Adrenal gland (tissue), 12 donors: ENCODE data around the gene SHCBP1L. TPM values are rescaled to one million over a fixed set of nuclear protein-coding genes. Genes with fewer than 3 reads are reported as not detected.
A peak's percentile ranks its signal among the peaks of the same experiment; 100 is the strongest.
"Not testable (repeated sequence)": the region's sequence is repeated elsewhere in the genome, so short reads cannot be mapped to it uniquely, and the experiment has no call there.

Experiments
- DNase-seq, 7 donors: peaks; one replicate each; pipeline ENCODE4 v3.0.0-alpha.2; 2019 to 2020
- H3K27ac ChIP-seq, 5 donors: fragments of 200-600 bp; sonication (generic) in 4 of 5; 1 replicate in 3 of 5; 2 replicates in 2 of 5; pipeline versions ENCODE4 v1.5.1 to v1.8.0; 2016 to 2020; ENCODE audit warnings: mild to moderate bottlenecking in 1 of 5
- H3K27me3 ChIP-seq: fragments of 200-600 bp; 2 replicates; pipeline ENCODE4 v1.8.0; 2021
- H3K36me3 ChIP-seq, 2 donors: fragments of 200-600 bp; replicated peaks in 1 of 2; 1 replicate in 1 of 2; 2 replicates in 1 of 2; pipeline versions ENCODE4 v1.5.1 to v1.8.0; 2018 to 2022
- H3K4me1 ChIP-seq, 2 donors: fragments of 200-600 bp; replicated peaks in 1 of 2; 1 replicate in 1 of 2; 2 replicates in 1 of 2; pipeline versions ENCODE4 v1.5.1 to v1.8.0; 2018 to 2021
- H3K4me3 ChIP-seq, 4 donors: fragments of 200-600 bp; sonication (generic) in 3 of 4; one replicate each; pipeline ENCODE4 v1.5.1; 2016 to 2018
- H3K9me3 ChIP-seq, 3 donors: fragments of 200-600 bp; sonication (generic) in 1 of 3; replicated peaks in 1 of 3; 1 replicate in 2 of 3; 2 replicates in 1 of 3; pipeline versions ENCODE4 v1.5.1 to v1.8.0; 2016 to 2021
- POLR2A ChIP-seq, 2 donors: fragments of 450-650 bp; IDR thresholded peaks; one replicate each; pipeline ENCODE4 v1.6.1; 2017; ENCODE audit warnings: antibody characterized with exemption in 2 of 2, mild to moderate bottlenecking in 2 of 2, moderate library complexity in 1 of 2
- WGBS, 4 donors: extraction: QIAGEN DNeasy Blood & Tissue Kit in 2 of 4; methylation state at CpG; one replicate each; pipeline versions ENCODE4 v1.1.5 to v1.1.7; 2013 to 2017; 5-methylcytosine and 5-hydroxymethylcytosine counted together
- intact Hi-C, 2 donors: fragments of 100-400 bp; cut with DNase I; formaldehyde crosslinking; loops; one replicate each; pipeline versions ENCODE4 v1.14.1 to v1.15.0; 2022 to 2023
- polyA plus RNA-seq, 3 donors: library from polyadenylated mRNA; stranded (reverse); fragments of 200-250 nt in 2 of 3; fragments of 350-450 nt in 1 of 3; fragmentation: Illumina TruSeq in 1 of 3; extraction: RNeasy Lipid Tissue Mini Kit (QIAGEN cat#74804) in 1 of 3; gene quantifications; one replicate each; pipeline ENCODE4 v1.2.3, GENCODE V29; 2013 to 2014
- total RNA-seq, 9 donors: library from RNA; depleted of rRNA in 4 of 9; stranded (reverse); fragments of >200 nt in 4 of 9; fragments of 120-200 nt in 1 of 9; fragmentation: NEBNext Ultra II Directional in 1 of 9; extraction: Animal tissue kit (Norgen Biotek cat#: 25700) in 1 of 9; gene quantifications; one replicate each; pipeline versions ENCODE4 v1.1.0 to v1.2.4, GENCODE V29; 2013 to 2023
- TF ChIP-seq, protein P1 (sequence below), 6 experiments: fragments of 450-650 bp in 4 of 6; fragments of 200-600 bp in 2 of 6; sonication (generic) in 1 of 6; IDR thresholded peaks; 1 replicate in 5 of 6; 2 replicates in 1 of 6; pipeline versions ENCODE4 v1.5.1 to v1.8.0; 2016 to 2021; ENCODE audit warnings: antibody characterized with exemption in 6 of 6, mild to moderate bottlenecking in 2 of 6, moderate library complexity in 1 of 6
- donor health status: healthy with polysubstance abuse.
- donor health status: Bipolar disorder and iron deficiency.
- donor health status: DM: yes; HTN: yes; CAD: no.
- donor health status: DM: no; HTN: no; CAD: no.
- donor health status: DM: no; HTN: no; CAD: no.
- donor health status: DM: yes; HTN: yes; CAD: no.

The SHCBP1L gene
- total and polyA plus RNA-seq, 12 donors: 0.06 TPM; not detected in 11

DNA sequence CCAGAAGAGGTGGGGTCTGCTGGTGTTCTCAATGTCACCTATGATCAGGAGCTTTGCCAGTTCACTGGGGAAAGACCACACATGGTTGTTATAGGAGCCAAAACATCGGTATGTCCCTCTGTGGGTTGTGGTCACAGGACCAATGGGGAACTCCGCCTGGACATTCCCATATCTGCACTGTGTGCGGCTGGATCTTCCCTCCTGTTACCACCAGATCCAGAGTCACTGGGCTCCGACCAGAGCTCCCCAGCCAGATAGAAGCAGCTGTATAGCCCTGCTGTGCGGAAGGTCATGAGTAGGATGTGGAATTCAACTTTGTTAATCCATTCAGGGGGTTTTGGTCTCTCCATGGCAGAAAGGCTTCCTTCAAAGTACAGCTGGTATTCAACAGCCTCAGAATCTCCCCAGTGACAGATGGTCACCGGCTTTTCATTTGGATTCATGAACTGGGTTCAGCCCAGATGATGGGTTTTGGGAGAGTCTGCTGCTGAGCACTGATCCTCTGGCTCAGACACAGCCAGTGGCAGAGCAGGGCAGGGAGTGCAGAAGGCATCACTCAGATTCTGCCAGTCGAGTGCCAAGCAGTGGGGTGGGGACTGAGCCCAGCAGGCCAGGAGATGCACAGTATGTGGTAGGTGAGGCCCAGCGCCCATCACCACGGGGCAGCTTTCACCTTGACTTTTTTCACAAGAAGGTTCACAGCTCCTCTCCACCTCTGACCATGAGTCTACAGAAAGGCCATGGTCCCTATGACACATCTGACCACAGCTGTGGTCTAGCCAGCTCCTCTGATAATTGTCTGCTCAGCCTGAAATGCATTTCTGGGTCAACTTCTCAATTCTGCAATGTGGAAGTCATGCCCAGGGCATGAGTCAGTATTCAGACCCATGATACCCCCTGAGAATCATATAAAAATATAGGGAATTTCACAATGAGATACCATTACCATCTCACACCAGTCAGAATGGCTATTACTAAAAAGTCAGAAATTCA lies 2.9 kb upstream of the SHCBP1L start:
- intact Hi-C loops: no loop called here
- Histone ChIP-seq H3K27me3 (peaks cover 24% of the 10 kb centered on the region), H3K27ac (no peak overlapping the region), H3K4me3 (no peak overlapping the region), H3K4me1 (peaks cover 0 to 5% of the 10 kb centered on the region in 2 donors), H3K36me3 (no peaks in the 10 kb centered on the region), H3K9me3 (no peaks in the 10 kb centered on the region)
- TF ChIP-seq, protein P1, sequence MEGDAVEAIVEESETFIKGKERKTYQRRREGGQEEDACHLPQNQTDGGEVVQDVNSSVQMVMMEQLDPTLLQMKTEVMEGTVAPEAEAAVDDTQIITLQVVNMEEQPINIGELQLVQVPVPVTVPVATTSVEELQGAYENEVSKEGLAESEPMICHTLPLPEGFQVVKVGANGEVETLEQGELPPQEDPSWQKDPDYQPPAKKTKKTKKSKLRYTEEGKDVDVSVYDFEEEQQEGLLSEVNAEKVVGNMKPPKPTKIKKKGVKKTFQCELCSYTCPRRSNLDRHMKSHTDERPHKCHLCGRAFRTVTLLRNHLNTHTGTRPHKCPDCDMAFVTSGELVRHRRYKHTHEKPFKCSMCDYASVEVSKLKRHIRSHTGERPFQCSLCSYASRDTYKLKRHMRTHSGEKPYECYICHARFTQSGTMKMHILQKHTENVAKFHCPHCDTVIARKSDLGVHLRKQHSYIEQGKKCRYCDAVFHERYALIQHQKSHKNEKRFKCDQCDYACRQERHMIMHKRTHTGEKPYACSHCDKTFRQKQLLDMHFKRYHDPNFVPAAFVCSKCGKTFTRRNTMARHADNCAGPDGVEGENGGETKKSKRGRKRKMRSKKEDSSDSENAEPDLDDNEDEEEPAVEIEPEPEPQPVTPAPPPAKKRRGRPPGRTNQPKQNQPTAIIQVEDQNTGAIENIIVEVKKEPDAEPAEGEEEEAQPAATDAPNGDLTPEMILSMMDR (IDR thresholded peaks at IDR 0.05): no peak
- no peak for TF ChIP-seq POLR2A (IDR thresholded peaks at IDR 0.05)
- WGBS, 4 donors: 81 to 93% (median 88%) methylated on average over 8 to 9 of the region's 9 CpGs
- peak in 1 of 7 donors; percentile 26 for DNase-seq

DNA sequence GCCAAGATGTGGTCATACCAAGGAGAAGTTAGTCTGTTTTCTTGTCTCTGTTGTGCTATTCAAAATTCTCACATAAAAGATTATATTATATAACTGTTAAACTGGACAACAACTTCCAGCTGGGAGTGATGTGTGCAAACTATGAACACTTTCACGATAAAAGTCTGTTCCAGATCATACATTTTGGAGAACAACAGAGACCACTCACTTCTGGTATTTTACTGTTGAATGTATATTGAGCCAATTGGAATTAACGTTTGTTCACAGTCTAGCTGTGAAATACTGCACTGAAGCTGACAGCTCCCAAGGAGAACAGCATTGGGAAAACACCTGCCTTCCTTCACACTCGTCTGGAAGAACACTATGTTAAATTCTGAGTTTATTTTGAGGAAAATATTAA lies 860 bp upstream of the SHCBP1L start:
- Histone ChIP-seq H3K36me3 (no peaks in the 10 kb centered on the region), H3K27ac (no peak overlapping the region), H3K9me3 (no peaks in the 10 kb centered on the region), H3K27me3 (peaks cover 27% of the 10 kb centered on the region), H3K4me3 (no peak overlapping the region), H3K4me1 (peaks cover 0 to 5% of the 10 kb centered on the region in 2 donors)
- intact Hi-C loops: no loop called here
- DNase-seq: no peak
- TF ChIP-seq POLR2A (IDR thresholded peaks at IDR 0.05): no peak
- TF ChIP-seq, protein P1 (IDR thresholded peaks at IDR 0.05): no peak
- 76 to 84% (median 80%) methylated on average over 3 of the region's 3 CpGs for WGBS, 4 donors

DNA sequence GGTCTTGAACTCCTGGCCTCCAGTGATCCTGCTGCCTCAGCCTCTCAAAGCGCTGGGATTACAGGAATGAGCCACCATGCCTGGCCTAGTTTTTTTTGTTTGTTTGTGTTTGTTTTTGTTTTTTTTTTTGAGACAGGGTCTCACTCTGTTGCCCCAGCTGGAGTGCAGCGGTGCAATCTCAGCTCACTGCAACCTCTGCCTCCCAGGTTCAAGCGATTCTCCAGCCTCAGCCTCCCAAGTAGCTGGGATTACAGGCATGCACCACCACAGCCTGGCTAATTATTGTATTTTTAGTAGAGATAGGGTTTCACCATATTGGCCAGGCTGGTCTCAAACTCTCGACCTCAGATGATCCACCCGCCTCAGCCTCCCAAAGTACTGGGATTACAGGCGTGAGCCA lies 9.6 kb downstream of the SHCBP1L start:
- H3K4me1 ChIP-seq, DNase-seq, H3K27ac ChIP-seq, H3K9me3 ChIP-seq, H3K4me3 ChIP-seq, H3K36me3 ChIP-seq, intact Hi-C loops: not testable (repeated sequence)
- WGBS, 4 donors: 85 to 97% (median 91%) methylated on average over 5 to 6 of the region's 6 CpGs
- H3K27me3 ChIP-seq: peaks cover 17% of the 10 kb centered on the region

DNA sequence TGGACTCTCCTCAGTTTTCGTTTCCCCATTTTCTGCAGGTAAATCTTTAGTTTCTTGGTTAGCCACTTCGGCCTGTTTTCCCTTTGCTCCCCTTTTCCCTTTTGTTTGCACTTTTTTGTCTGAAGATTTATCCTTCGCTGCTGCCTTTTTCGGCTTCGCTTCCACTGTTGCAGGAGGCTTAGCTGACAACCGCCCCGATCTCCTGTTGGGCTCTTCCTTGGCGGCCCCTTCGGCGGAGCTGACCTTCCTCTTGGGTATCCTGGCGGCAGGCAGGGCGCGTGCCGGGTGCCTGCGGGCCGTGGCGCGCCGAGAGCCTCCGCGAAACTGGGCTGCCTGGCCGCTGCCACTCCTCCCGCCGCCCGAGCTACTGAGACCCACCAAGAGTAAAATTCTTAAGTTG lies 10.8 kb downstream of the SHCBP1L start:
- H3K9me3 ChIP-seq, H3K36me3 ChIP-seq, H3K4me3 ChIP-seq, intact Hi-C loops, H3K4me1 ChIP-seq, DNase-seq, H3K27ac ChIP-seq: not testable (repeated sequence)
- H3K27me3 ChIP-seq: peaks cover 17% of the 10 kb centered on the region
- WGBS, 4 donors: 24 to 35% (median 26%) methylated on average over 25 of the region's 25 CpGs

DNA sequence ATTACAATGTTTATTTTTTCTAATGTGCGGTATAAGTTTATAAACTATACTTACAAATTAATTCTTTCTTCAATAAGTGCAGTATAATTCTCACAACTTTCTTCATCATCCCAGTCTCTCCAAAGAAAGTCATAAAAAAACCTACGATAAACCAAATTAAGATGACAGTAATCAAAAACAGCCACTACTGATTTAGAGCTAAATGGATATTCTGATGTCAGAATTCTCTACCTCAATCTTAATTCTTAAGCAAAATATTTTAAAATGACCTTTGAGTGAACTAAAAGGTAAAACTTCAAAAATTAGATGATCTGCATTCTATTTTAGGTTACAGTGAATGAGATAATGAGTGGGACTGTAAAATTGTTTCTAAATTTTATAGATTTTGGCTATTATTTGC lies 13.6 kb downstream of the SHCBP1L start:
- 84 to 89% (median 86%) methylated on average over 2 of the region's 2 CpGs for WGBS, 4 donors
- Histone ChIP-seq H3K27me3 (peaks cover 17% of the 10 kb centered on the region), H3K27ac (no peak overlapping the region), H3K4me1 (no peaks in the 10 kb centered on the region), H3K36me3 (no peaks in the 10 kb centered on the region), H3K4me3 (no peak overlapping the region), H3K9me3 (no peaks in the 10 kb centered on the region)
- intact Hi-C loops: no loop called here
- DNase-seq: no peak
- no peak for TF ChIP-seq POLR2A (IDR thresholded peaks at IDR 0.05)
- TF ChIP-seq, protein P1 (IDR thresholded peaks at IDR 0.05): no peak
